GM20431 (cell line): ENCODE data around the gene VPS4B.

Source experiments
- in situ Hi-C: fragments of 300-500 bp; cut with MseI, MboI; formaldehyde crosslinking; loops from one replicate; pipeline ENCODE4 v1.15.0; 2020; ENCODE audit warnings: low sequenced_read_pairs; ENCODE audit not compliant: unreplicated experiment

VPS4B gene

GRCh38 chr18:63433334-63433866, 11.1 kb upstream of the VPS4B start:
- in situ Hi-C loops: loop anchor here (25.0 kb wide), 1 partner anchor 421 kb away; no protein-coding TSS in a partner anchor

GRCh38 chr18:63431180-63431579, 8.9 kb upstream of the VPS4B start:
- in situ Hi-C loops: loop anchor here (25.0 kb wide), 1 partner anchor 419 kb away; no protein-coding TSS in a partner anchor

DNA sequence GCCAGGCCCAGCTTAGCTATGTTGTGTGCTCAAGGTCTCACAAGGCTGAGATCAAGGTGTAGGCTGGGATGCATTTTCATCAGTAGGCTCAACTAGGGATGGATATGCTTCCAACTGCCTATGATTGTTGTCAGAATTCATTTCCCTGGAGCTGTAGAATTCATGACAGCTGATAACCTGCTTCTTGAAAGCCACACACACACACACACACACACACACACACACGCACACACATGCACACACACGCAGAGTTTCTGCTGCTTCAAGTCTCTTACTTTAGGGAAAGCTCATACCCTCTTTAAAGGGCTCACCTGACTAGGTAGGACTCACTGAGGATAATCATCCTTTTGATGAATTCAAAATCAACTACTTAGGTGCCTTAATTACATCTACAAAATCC, 8.2 kb upstream of the VPS4B start:
- in situ Hi-C loops: loop anchor here (25.0 kb wide), 1 partner anchor 418 kb away; no protein-coding TSS in a partner anchor

DNA sequence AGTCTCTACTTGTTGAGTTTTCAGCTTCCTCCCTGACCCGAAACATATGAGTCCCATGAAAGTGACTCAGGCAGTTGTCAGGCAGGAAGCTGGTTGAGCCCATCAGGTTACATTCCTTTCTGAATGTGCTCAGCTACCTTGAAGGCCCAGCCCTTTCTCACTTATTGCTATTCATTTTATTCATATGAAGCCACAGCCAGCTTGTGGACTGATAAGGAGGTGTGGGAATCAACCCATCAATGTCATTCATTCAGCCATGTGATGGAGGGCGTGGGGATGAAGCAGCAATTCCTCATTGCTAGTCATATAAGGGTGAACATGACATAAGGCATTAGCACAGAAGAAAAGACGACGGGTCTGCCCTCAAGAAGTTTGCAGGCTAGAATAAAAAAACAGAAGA, 5.3 kb upstream of the VPS4B start:
- in situ Hi-C loops: loop anchor here (25.0 kb wide), 1 partner anchor 415 kb away; no protein-coding TSS in a partner anchor

GRCh38 chr18:63422864-63423304, 608 bp upstream of the VPS4B start:
- in situ Hi-C loops: no loop called here

DNA sequence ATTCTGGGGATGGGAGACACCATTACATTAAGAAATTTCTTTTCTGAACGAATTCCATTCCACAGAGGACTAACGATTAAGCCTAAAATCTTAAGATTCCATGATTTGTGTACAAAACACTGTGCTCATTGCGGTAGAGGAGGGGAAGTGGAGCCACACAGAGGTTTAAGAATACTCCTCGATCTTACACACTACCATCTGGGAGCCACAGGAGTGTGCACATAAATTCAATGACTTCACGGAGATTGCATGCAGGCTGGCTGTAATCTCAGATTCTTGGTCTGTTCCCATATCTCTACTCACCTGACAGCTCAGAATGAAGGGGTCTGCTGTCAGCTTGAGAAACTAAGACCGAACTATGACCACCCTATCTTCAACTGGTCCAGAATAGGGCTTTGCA, 762 bp downstream of the VPS4B start:
- in situ Hi-C loops: no loop called here

- in situ Hi-C loops: no loop called here
Observed at GRCh38 chr18:63412953-63413352, 9.3 kb downstream of the VPS4B start.

GRCh38 chr18:63410792-63411191, 11.5 kb downstream of the VPS4B start:
- in situ Hi-C loops: no loop called here

- in situ Hi-C loops: no loop called here
Observed at GRCh38 chr18:63409301-63409700, 13.0 kb downstream of the VPS4B start.

- in situ Hi-C loops: no loop called here
Observed at GRCh38 chr18:63407734-63408133, 14.5 kb downstream of the VPS4B start.

GRCh38 chr18:63405986-63406385, 16.3 kb downstream of the VPS4B start:
- in situ Hi-C loops: no loop called here

DNA sequence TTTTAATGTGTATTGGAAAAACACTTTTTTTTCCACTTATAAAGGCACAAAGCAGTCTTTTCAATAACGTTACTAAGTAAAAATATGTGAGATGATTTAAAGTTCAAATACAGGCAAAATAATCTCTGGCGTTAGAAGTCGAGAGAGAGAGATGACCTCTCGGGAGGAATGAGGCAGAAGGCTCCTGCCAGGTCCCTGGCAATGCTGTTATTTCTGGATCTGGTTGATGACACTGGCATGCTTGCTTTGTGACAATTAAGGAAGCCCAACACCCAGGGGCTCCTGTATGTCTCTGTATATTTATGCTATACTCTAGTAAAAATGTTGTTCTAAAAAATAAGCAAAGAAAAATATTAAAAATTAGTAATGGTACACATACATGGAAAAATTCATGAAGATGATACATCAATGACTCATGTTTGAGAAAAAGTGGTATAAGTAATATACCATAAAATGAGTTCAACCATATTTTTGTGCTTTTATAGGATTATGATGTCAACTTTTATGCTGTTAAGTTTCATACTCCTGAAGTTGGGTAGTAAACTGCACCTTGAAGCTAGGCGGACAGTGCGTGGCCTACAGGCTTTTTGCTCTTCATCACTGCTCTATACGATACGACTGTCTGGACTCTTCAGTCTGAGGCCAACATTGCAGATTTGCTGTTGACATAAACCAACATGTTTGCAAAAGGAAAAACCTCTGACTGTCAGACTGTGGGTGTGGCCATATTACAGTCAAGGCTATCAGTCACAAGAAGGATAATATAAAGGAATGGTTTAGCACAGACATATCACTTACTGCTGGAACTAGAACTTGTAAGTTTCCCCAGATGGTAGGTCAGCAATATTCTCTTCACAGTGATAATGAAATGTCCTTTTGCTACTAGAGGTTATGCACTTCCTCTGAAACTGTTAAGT, 19.8 kb downstream of the VPS4B start:
- in situ Hi-C loops: no loop called here

GRCh38 chr18:63399300-63399699, 23.0 kb downstream of the VPS4B start:
- in situ Hi-C loops: no loop called here

- in situ Hi-C loops: no loop called here
Observed at GRCh38 chr18:63397349-63397748, 24.9 kb downstream of the VPS4B start.

GRCh38 chr18:63395503-63395902, 26.8 kb downstream of the VPS4B start:
- in situ Hi-C loops: no loop called here

GRCh38 chr18:63394954-63395353, 27.3 kb downstream of the VPS4B start:
- in situ Hi-C loops: no loop called here

GRCh38 chr18:63387861-63388260, 34.4 kb downstream of the VPS4B start:
- in situ Hi-C loops: no loop called here

GRCh38 chr18:63382843-63383242, 39.4 kb downstream of the VPS4B start:
- in situ Hi-C loops: no loop called here

GRCh38 chr18:63379639-63379962, 42.7 kb downstream of the VPS4B start:
- in situ Hi-C loops: no loop called here

DNA sequence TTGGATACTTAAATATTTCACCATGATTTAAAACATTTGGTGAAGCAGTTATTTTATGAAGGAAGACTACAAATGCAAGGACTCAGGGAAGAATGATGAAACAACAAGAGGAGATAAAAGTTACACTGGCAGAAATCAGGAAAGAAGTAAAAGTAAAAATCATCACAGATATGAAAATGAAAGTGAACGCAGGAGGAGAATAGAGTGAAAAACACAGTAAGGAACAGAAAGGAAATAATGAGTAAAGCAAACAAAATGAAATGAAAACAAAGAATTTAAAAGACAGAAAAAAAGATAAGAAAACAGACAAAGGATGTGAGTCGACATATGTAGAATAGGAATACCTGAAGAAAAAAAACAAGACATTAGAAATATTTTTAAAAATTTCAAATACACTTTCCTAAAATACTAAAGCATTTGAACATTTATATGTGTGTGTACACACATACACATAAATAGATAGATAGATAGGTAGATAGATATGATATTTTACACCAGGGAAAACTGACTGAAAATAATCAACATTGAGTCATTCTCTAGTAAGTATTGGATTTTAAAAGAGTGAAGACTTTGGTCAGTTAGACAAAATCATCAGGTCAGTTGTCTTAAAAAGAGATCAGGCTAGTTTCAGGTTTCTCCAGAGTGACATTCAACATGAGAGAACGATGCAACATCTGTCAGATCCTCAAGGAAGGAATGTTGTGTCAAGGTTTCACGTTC, 43.2 kb downstream of the VPS4B start:
- in situ Hi-C loops: no loop called here
